ACHN (cell line): ENCODE results near the gene PFKFB4.
"Not testable (repeated sequence)": the region's sequence is repeated elsewhere in the genome, so short reads cannot be mapped to it uniquely, and the experiment has no call there.

Source experiments
- DNase-seq: peaks from one replicate; pipeline ENCODE4 v3.0.0-alpha.2; 2015
- in situ Hi-C: cut with HindIII; loops from 2 replicates; pipeline ENCODE4 v1.10.0; 2017; ENCODE audit warnings: low sequenced_read_pairs, low pct_ligation_motif_present, low pct_unique_long_range_greater_than_20kb

Gene PFKFB4

GRCh38 chr3:48564022-48564421 is 7.4 kb upstream of the PFKFB4 start:
- in situ Hi-C loops = no loop called here
- peak; percentile 76 for DNase-seq

- peak; percentile 18 for DNase-seq
- in situ Hi-C loops = no loop called here
Observed at GRCh38 chr3:48563382-48563918, 6.8 kb upstream of the PFKFB4 start, which contains the start of gene UCN2. Gene UCN2, minus strand, starts transcription at chr3:48563781. Its CDS starts 657 bp downstream, at chr3:48563124.

GRCh38 chr3:48562367-48563095 is 5.9 kb upstream of the PFKFB4 start:
- in situ Hi-C loops = no loop called here
- no peak for DNase-seq

GRCh38 chr3:48561045-48561736 is 4.6 kb upstream of the PFKFB4 start:
- in situ Hi-C loops = no loop called here
- DNase-seq = peak; percentile 90

- in situ Hi-C loops = no loop called here
- DNase-seq = peak; percentile 12
Observed at GRCh38 chr3:48560648-48561018, 4.0 kb upstream of the PFKFB4 start.

GRCh38 chr3:48558493-48559134 is 2.0 kb upstream of the PFKFB4 start:
- in situ Hi-C loops = no loop called here
- no peak for DNase-seq

- in situ Hi-C loops = no loop called here
Observed at GRCh38 chr3:48555949-48556795, 431 bp downstream of the PFKFB4 start.

GRCh38 chr3:48555231-48555948 is 1.2 kb downstream of the PFKFB4 start:
- in situ Hi-C loops = no loop called here
- DNase-seq = no peak

More at GRCh38 chr3:48555949-48556795, 431 bp downstream of the PFKFB4 start:
- DNase-seq = no peak

GRCh38 chr3:48553886-48554845 is 2.4 kb downstream of the PFKFB4 start:
- DNase-seq = no peak
- in situ Hi-C loops = no loop called here

- in situ Hi-C loops = no loop called here
- DNase-seq = no peak
Observed at GRCh38 chr3:48553361-48553760, 3.2 kb downstream of the PFKFB4 start.

- DNase-seq = no peak
- in situ Hi-C loops = no loop called here
Observed at GRCh38 chr3:48552111-48552951, 4.3 kb downstream of the PFKFB4 start.

GRCh38 chr3:48551651-48552050 is 5.0 kb downstream of the PFKFB4 start:
- in situ Hi-C loops = not testable (repeated sequence)

GRCh38 chr3:48548729-48549705 is 7.6 kb downstream of the PFKFB4 start:
- peak; percentile 71 for DNase-seq

More at GRCh38 chr3:48551651-48552050, 5.0 kb downstream of the PFKFB4 start:
- not testable (repeated sequence) for DNase-seq

GRCh38 chr3:48548126-48548525 is 8.5 kb downstream of the PFKFB4 start:
- in situ Hi-C loops = no loop called here
- DNase-seq = no peak

More at GRCh38 chr3:48548729-48549705, 7.6 kb downstream of the PFKFB4 start:
- in situ Hi-C loops = no loop called here
